ENCODE measurements around the gene KCNE4.
A peak's percentile ranks its signal among the peaks of the same experiment; 100 is the strongest.
"Not testable (repeated sequence)": the region's sequence is repeated elsewhere in the genome, so short reads cannot be mapped to it uniquely, and the experiment has no call there.

Gene KCNE4

GRCh38 chr2:223058952-223059716 lies 7.1 kb downstream of the KCNE4 start:
- DNase-seq (ENCODE audit: low spot score) = no peak

DNA sequence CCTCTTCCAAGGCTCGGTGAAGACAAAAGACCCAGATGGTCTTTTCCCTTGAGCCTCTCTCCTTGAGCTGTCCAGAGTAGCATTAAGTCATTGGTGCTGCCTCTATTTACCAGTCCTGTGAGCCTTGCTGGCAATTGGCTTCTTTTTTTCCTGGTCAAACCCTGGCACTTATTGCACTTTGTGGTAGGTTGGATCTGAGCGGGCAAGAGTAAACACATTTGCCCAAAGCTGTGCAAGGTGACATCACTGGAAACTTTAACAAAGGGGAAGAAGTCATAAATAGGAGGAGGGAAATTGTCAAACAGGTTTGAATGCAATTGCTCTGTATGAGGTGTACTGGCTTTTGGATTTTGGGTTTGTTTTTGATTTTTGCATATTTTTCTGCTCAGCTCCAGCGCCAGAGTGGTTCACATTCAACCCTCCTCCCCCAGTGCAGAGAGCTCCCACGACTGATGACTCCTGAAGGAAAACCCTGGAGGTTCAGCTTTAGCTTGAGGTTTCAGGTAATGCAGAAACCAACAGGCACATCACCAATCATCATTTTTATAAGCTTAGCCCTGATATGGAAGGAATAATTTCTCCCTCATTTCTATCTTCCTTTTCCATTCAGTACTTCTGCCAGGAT lies 8.3 kb downstream of the KCNE4 start:
- DNase-seq (ENCODE audit: low spot score) = no peak

DNA sequence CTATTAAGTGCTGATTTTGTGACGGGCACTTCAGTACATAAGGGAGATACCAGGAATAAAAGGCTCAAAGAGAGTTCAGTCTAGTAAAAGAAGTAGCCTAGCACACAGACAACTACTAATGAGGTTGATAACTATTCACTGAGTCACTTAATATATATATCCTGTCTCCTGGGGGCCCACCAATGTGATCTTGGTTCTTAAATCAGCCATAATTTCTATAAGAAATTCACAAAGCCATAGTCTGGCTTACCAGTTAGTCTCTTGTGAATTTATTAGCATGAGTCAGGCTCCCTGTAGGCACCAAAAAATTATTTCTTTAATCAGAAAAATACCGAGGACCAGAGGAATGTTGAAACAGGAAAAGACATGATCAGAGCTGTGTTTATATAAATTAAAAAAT lies 10.4 kb downstream of the KCNE4 start:
- DNase-seq (ENCODE audit: low spot score) = no peak

DNA sequence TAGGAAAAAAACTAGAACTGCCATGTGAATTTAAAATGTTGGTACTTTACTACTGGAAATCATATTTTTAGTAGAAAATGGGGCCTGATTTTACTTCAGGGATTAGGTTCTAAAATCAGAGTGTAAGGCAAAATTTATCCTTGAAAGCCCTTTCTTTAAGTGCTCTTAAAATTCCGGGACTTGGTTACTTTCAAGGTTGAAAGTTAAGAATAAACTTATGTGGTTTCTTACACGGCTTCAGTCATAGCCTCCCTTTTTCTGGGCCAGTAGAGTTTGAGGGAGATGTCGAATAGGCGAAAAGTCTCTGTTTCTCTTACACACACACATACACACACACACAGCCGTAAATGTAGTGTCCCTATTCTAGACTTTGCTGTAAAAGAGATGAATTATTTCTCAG lies 13.1 kb downstream of the KCNE4 start:
- no peak for DNase-seq (ENCODE audit: low spot score)

DNA sequence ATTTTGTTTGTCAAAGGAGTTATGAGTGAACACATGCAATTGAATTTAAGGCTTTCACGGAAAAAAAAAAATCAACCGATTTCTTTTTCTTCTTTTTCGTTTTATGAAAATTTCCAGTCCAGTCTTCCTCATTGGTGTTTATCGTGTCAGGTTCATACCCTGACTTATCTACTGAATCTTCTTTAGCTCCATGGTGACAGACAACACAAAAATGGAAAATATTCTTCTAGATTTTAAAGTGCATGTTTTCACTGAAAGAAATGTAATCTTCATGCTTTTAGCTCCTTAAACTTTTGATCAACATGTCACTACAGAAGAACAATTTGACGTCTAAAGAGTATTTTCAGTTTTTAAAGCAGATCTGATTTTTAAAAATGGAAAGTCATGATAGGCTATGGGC lies 14.7 kb downstream of the KCNE4 start:
- DNase-seq (ENCODE audit: low spot score) = no peak

DNA sequence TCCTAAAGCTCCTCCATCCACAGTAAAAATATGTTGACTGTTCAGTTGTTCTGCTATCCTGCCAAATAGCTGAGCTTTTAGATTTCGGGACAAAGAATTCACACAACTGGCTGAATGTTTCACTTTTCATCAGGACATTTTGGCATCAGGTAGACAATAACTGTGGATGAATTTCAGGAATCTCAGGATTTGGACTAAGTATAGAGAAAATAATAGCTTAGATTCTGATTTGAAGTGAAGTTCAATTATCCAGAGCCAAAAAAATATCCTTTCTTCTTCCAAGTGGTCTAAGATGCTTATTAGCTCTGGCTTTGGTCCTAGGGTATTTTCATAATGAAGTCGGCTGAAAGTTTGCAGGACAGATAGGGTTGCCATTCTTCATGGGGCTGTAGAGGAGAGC lies 16.1 kb downstream of the KCNE4 start:
- no peak for DNase-seq (ENCODE audit: low spot score)

- DNase-seq (ENCODE audit: low spot score) = no peak
These were observed 17.5 kb downstream of the KCNE4 start for GRCh38 chr2:223069465-223069864.

DNA sequence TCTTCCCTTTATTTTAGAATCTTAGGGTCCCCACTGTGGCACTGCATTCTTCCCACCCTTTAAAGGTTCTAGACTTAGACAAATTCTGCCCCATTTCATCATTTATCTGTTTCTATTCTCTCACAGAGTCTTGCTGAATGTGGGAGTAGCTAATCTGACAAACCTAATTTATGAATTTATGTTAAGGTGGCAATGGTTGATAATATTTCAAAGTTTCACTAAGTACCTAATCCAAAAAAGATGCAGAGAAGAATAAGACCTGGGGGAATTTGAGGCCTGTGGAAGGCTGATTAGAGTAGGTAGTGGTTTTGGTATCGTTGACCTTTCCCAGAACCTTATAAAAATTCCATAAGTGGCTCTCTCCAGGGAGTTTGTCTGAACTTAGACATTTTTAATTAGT lies 18.0 kb downstream of the KCNE4 start:
- DNase-seq (ENCODE audit: low spot score) = no peak

DNA sequence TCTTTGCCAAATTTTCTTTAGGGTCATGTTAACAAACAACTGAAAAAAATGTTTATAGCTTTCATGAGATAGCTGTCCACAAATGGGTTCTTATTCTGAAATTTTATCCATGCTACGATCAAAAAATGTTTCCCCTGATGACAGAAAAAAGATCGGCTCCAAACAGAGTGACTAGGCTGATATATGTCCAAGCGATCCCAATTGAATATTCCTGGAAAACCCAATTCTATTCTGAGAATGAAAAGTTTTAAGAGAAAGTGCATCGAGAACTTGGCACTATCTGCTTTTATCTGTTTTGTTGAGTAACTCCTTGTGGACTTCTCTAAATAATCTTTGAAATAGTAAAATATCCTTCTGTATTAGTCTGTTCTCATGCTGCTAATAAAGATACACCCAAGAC lies 19.1 kb downstream of the KCNE4 start:
- no peak for DNase-seq (ENCODE audit: low spot score)

- DNase-seq (ENCODE audit: low spot score) = no peak
These were observed 20.8 kb downstream of the KCNE4 start for GRCh38 chr2:223072826-223073225.

DNA sequence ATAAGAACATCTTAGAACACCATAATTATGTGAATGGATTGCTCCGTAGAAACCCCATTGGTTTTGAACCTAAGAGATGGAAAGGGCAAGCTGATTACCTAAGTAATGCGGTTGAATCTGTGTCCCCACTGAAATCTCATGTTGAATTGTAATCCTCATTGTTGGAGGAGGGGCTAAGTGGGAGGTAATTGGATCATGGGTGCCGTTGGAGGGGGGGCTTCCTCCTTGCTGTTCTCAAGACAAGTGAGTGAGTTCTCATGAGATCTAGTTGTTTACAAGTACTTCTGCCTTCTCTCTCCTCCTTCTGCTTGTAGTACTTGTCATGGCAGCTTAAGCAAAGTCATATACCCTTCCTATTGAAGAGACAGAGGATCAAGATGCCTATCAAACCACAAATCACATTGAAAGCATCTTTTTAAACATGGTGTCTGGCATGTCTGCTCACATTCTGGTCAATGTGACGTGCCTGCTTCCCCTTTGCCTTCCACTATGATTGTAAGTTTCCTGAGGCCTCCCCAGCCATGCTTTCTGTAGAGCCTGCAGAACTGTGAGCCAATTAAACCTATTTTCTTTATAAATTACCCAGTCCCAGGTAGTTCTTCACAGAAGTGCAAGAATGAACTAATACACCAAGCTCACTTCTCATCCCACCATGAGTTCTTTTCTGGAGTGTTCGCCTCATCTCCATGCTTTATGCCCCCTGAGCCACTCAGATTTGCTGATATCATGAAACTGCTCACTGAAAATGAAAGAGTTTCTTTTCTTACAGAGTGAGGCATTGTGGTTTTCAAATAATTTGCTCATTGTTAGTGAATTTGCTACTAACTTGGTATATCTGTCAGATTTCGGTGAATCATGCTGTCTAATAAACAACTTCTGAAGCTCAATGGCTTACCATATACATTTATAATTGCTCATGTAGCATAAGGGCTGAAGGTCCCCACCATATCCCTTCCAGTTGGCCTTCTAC lies 23.6 kb downstream of the KCNE4 start:
- no peak for DNase-seq (ENCODE audit: low spot score)

- peak; percentile 3 for DNase-seq (ENCODE audit: low spot score)
These were observed 24.6 kb downstream of the KCNE4 start for GRCh38 chr2:223076573-223076972.

DNA sequence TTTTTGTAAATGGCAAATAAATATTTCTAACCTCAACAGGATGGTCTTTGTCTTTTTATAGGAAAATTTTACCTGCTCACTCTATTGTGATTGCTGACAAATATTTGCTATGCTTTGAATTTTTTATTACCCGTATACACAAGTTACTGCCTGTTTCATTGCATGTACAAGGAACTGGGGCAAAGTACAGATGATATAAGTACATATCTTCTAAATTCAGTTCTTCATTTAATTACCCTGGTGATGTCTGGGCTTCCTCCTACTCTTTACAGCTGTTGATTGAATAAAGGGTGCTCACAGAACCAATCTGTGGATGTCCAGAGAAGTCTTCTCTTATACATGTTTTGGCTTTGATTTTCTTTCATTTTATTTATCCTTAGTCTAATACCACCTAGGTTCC lies 26.5 kb downstream of the KCNE4 start:
- no peak for DNase-seq (ENCODE audit: low spot score)

GRCh38 chr2:223079378-223079777 lies 27.4 kb downstream of the KCNE4 start:
- DNase-seq (ENCODE audit: low spot score) = no peak

DNA sequence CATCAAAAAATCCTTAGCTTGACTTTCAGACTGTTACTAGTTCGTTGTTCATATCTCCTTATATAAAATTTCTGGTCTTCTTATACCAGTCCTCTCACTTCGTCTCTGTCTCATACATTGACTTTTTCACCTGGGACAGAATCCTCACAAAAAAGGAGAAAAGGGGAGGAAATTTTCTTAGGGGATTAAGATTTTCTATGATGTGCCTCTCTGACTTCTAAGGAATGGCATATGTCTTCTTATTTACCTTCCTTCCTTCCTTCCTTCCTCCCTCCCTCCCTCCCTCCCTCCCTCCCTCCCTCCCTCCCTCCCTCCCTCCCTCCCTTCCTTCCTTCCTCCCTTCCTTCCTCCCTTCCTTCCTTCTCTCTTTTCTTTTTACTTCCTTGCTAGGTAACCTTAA lies 27.9 kb downstream of the KCNE4 start:
- DNase-seq (ENCODE audit: low spot score) = no peak

DNA sequence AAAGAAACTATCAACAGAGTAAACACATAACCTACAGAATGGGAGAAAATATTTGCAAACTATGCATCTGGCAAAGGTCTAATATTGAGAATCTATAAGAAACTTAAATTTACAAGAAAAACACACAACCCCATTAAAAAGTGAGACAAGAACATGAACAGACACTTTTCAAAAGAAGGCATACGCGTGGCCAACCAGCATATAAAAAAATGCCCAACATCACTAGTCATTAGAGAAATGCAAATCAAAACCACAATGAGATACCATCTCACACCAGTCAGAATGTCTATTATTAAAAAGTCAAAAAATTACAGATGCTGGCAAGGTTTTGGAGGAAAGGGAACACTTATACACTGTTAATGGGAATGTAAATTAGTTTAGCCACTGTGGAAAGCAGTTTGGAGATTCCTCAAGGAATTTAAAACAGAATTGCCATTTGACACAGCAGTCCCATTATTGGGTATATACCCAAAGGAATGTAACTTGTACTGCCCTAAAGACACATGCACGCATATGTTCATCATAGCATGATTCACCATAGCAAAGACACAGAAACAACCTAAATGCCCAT lies 28.9 kb downstream of the KCNE4 start:
- DNase-seq (ENCODE audit: low spot score) = not testable (repeated sequence)

DNA sequence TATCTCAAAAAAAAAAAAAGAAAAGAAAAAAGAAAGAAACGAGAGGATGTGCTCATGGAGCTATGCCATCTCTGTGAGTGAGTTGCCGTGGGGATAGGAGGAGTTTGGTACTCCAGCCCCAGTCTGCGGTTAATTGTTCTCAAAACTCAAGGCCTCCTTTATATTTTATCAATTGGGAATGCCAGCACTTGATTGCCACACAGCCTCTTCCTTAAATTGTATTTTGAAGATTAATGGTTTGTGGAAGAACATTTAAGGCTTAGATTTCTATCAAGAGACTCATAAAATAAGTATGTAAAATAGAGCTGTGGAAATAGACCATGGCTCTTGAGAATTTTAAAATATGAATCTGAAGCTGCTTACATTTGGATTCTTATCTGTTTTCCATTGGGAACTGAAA lies 29.8 kb downstream of the KCNE4 start:
- DNase-seq (ENCODE audit: low spot score) = no peak

- no peak for DNase-seq (ENCODE audit: low spot score)
These were observed 30.7 kb downstream of the KCNE4 start for GRCh38 chr2:223082706-223083105.

- no peak for DNase-seq (ENCODE audit: low spot score)
These were observed 31.5 kb downstream of the KCNE4 start for GRCh38 chr2:223083402-223084070.

DNA sequence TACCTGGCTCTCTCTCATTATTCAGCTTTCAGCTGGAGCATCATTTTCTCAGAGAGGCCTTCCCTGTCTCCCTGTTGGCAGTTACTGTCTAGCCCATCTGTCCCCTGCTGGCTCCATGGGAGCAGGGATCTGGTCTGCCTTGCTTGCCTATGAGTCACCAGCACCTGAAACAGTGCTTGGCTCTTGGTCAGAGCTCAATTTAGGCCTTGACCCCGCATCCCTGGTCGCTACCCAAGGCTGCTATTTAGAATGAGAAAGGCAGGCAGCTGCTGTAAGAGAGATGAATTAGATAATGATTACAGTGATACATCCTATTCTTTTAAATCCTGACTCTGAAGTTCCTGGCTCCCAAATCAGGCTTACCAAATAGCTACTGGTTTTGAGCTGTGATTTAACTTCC lies 32.9 kb downstream of the KCNE4 start:
- no peak for DNase-seq (ENCODE audit: low spot score)

DNA sequence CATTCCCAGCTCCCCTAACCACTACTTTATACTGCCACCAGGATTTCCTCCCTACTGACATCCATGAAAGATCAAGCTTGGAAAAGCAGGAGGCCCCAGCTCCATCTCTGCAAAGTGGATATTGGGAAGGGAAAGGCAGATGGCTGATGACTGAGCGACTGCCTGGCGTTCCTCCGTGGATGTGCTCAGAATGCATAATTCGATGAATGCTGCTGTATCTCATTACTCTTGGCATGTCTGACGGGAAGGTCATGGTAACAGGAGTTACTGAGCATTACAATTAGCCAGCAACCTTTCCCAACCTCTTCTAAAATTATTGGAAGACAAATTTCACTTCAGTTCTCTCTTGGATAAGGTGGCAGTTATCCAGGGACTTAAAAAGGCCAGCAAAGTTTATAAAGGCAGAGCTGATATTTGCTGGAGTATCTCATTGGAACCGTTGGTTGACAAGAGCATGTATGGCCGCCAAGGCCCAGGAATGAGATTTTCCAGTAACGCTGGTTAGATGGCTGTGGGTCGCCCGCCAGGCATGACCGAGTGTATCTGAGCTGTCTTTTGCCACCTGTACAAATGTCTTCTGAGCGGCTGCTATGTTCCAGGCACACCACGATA lies 34.5 kb downstream of the KCNE4 start:
- no peak for DNase-seq (ENCODE audit: low spot score)

Measured in RKO (cell line).